OCI-LY3 (cell line): Measurements from ENCODE around the gene TCF12.

Experiments used
- EZH2phosphoT487 ChIP-seq: fragments of 200-600 bp; shearing (Covaris generic); IDR thresholded peaks from 2 replicates; pipeline ENCODE4 v1.6.1; 2018; ENCODE audit warnings: antibody characterized with exemption, mixed run types, low read depth
- TF ChIP-seq, protein P1 (sequence below): fragments of 200-600, 300-600 bp; sonication (generic); IDR thresholded peaks from 2 replicates; pipeline ENCODE4 v1.5.1; 2014; ENCODE audit warnings: antibody characterized with exemption, low read length, low read depth

DNA sequence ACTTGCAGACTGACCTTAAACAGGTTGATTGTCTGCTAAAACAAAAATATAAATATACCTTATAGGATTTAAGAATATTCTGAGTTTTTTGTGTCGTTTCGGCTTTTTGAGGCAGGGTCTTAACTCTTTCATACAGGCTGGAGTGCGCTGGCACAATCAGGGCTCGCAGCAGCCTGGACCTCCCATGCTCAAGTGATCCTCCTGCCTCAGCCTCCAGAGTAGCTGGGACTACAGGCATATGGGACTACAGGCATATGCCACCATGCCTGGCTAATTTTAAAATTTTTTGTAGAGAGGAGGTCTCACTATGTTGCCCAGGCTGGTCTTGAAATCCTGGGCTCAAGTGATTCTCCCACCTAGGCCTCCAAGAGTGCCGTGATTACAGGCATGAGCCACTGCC lies 113.9 kb downstream of the TCF12 start:
- TF ChIP-seq, protein P1, sequence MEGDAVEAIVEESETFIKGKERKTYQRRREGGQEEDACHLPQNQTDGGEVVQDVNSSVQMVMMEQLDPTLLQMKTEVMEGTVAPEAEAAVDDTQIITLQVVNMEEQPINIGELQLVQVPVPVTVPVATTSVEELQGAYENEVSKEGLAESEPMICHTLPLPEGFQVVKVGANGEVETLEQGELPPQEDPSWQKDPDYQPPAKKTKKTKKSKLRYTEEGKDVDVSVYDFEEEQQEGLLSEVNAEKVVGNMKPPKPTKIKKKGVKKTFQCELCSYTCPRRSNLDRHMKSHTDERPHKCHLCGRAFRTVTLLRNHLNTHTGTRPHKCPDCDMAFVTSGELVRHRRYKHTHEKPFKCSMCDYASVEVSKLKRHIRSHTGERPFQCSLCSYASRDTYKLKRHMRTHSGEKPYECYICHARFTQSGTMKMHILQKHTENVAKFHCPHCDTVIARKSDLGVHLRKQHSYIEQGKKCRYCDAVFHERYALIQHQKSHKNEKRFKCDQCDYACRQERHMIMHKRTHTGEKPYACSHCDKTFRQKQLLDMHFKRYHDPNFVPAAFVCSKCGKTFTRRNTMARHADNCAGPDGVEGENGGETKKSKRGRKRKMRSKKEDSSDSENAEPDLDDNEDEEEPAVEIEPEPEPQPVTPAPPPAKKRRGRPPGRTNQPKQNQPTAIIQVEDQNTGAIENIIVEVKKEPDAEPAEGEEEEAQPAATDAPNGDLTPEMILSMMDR: no peak
- TF ChIP-seq EZH2phosphoT487: no peak
